ENCODE data around the gene CHST8.

CHST8 gene

DNA sequence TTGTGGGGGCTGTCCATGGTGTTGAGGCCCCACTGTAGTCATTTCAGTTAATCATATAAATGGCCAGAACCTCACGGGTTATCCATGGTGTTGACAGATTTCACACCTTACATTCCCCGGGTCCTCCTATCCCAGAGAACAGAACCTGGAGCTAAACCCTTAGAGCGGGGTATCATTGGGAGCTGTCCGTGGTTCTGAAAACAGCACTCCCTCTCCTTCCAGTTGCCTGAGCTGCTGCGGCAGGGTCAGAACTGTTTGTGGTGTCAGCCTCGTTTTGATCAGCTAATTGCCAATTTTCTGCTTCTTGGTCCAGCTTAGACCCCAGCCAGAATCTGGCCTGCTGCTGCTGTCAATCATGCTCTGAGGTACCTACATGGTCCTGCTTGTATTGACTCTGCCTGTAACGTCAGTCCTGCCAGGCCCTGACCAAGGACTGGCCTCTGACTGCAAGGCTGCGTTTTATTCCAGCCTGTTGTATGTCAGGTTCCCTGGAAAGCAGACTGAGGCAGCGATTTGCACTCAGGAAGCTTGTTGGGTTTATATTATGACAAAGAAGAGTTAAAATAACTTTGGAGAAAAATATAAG, 119.2 kb downstream of the CHST8 start:
- no peak overlapping the region for H3K4me3 ChIP-seq (ENCODE audit: low read depth, low read length)
- no peak for TF ChIP-seq CTCF (IDR thresholded peaks at IDR 0.05; ENCODE audit: borderline replicate concordance, insufficient read depth, low read depth, low read length)

- TF ChIP-seq CTCF (IDR thresholded peaks at IDR 0.05; ENCODE audit: borderline replicate concordance, insufficient read depth, low read depth, low read length): no peak
- H3K4me3 ChIP-seq (ENCODE audit: low read depth, low read length): no peak overlapping the region
Measured at GRCh38 chr19:33745297-33745696, 123.5 kb downstream of the CHST8 start.

DNA sequence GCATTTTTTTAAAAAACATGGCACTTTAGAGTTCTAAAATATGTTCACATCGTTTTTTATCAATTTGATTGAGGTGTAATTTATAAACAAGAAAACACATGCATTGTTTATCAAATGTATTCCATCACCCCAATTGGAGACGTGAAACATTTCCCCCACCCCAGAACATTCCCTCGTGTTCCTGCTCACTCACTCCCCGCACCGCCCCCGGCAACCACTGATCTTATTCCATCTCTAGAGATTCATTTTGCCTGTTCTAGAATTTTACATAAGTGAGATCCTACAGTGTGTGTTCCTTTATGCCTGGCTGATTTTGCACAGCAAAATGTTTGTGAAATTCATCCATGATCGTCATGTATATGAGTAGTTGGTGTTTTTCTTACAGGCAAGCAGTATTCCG, 124.4 kb downstream of the CHST8 start:
- H3K4me3 ChIP-seq (ENCODE audit: low read depth, low read length): no peak overlapping the region
- TF ChIP-seq CTCF (IDR thresholded peaks at IDR 0.05; ENCODE audit: borderline replicate concordance, insufficient read depth, low read depth, low read length): no peak

DNA sequence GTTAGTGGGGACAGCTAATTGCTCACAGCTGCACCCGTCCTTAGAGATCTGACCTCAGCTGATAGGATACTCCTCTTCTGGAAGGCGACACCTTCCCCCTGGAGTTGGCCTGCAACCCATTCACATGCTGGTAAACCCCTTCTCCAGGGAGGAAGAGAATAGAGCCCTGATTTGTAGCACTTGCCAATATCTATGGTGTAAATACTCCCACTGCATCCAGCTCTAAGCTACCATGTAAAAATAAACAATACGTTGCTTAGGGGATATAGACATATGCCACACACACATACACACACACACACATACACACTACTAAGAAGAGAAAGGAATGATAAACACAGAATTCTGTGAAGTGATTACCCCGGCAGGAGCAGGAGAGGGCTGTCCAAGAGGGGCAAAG, 125.5 kb downstream of the CHST8 start:
- no peak for TF ChIP-seq CTCF (IDR thresholded peaks at IDR 0.05; ENCODE audit: borderline replicate concordance, insufficient read depth, low read depth, low read length)

GRCh38 chr19:33748231-33748630, 126.5 kb downstream of the CHST8 start:
- TF ChIP-seq CTCF (IDR thresholded peaks at IDR 0.05; ENCODE audit: borderline replicate concordance, insufficient read depth, low read depth, low read length): no peak
- no peak overlapping the region for H3K4me3 ChIP-seq (ENCODE audit: low read depth, low read length)

More for the DNA sequence above, 125.5 kb downstream of the CHST8 start:
- H3K4me3 ChIP-seq (ENCODE audit: low read depth, low read length): no peak overlapping the region

DNA sequence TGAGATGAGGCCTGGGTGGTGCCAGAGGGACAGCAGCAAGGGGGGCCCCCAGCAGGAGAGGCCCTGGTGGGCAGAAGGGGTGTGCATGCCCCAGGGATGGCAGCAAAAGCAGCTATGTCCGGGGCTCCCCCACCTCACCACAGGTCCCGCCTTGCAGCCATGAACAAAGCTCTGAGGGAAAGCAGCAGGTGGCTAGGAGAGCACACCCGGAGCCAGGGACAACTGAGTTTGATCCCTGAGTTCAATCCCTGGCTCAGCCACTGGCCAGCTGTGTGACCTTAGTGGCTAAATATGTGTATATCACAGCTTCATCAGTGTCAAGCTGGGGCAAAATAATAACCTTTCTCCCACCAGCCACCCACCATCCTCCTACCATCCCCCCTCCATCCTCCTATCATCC, 127.3 kb downstream of the CHST8 start:
- H3K4me3 ChIP-seq (ENCODE audit: low read depth, low read length): no peak overlapping the region
- no peak for TF ChIP-seq CTCF (IDR thresholded peaks at IDR 0.05; ENCODE audit: borderline replicate concordance, insufficient read depth, low read depth, low read length)

DNA sequence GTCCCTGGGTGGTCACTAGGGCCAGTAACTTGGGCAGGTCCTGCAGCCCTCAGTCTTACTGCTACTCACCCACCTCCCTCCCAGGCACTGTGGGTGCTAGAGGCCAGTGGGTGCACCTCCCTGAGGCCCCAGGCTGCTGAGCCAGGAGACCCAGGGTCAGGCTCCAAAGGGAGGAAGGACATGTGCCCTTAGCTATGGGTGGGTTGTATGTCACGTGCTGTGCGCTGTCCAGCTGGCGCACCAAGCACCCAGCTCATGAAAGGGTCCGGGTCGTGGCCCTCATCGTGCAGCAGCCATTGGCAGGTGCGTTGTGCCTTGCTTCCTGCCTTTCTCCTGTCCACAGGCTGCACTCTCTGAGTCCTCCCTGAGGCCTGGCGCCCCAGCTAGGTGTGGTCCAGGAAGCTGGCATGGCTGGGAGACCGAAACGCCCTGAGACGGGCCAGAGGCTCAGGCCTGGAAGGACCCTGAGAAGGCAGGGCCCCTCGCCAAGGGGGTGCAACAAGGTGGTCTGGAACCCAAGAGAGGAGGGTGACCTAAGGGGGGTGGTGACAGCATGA, 127.9 kb downstream of the CHST8 start:
- no peak overlapping the region for H3K4me3 ChIP-seq (ENCODE audit: low read depth, low read length)
- no peak for TF ChIP-seq CTCF (IDR thresholded peaks at IDR 0.05; ENCODE audit: borderline replicate concordance, insufficient read depth, low read depth, low read length)

All from GM12875 (cell line).